Measurements from ENCODE around the gene CYS1.

DNA sequence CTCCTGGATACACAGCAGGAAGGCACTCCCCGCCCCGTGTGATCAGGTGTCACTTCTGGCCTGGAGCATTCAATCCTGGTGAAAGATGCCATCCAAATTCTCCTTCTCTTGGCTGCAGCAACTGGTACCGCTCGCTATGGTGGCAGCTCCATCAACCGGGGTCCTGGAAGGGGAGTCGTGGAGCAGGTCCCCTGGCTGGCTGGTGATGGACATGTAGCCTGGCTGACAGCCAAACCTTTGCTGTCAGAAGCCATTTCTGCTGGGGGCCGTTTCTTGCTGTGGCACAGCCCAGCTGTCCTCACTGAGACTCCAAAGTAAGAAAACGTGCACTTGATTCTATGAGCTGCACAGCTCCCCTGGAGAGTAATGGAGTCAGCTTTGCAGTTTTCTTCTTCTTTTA, 7.1 kb upstream of the CYS1 start:
- TF ChIP-seq CTCF (IDR thresholded peaks at IDR 0.05; ENCODE audit: insufficient read depth, low read depth, low read length) (no peak), EZH2 (IDR thresholded peaks at IDR 0.05; ENCODE audit: insufficient read depth, low read length) (no peak)

Measured in astrocyte (in vitro differentiated cells and primary cell).